GM12891 (cell line): ENCODE data around the gene ACAA2.
"Not testable (repeated sequence)": the region's sequence is repeated elsewhere in the genome, so short reads cannot be mapped to it uniquely, and the experiment has no call there.

Experiments used
- DNase-seq: peaks from one replicate; pipeline ENCODE4 v3.0.0; 2011; ENCODE audit warnings: low spot score; ENCODE audit not compliant: insufficient read length
- FAIRE-seq: peaks from 2 replicates; lab custom pipeline; 2011; peaks lifted over from hg19 to GRCh38; lab: Jason Lieb, UNC
- PAX5 ChIP-seq: IDR thresholded peaks from 2 replicates; pipeline ENCODE4 v1.6.1; 2011; ENCODE audit warnings: low read length, moderate library complexity, mild to moderate bottlenecking; ENCODE audit not compliant: insufficient read depth, severe bottlenecking
- POLR2A ChIP-seq: IDR thresholded peaks from 2 replicates; pipeline ENCODE4 v1.6.1; 2011; ENCODE audit warnings: low read depth, low read length, control low read depth
- POLR2AphosphoS5 ChIP-seq: IDR thresholded peaks from 2 replicates; pipeline ENCODE4 v1.6.1; 2011; ENCODE audit warnings: low read depth, low read length, control low read depth
- POU2F2 ChIP-seq: IDR thresholded peaks from 2 replicates; pipeline ENCODE4 v1.6.1; 2011; ENCODE audit warnings: low read depth, mild to moderate bottlenecking, control low read depth, low read length, moderate library complexity
- SPI1 ChIP-seq: IDR thresholded peaks from 2 replicates; pipeline ENCODE4 v1.6.1; 2011; ENCODE audit warnings: low read depth, low read length, control low read depth
- TAF1 ChIP-seq: IDR thresholded peaks from 2 replicates; pipeline ENCODE4 v1.6.1; 2011; ENCODE audit warnings: low read depth, low read length, control low read depth

The ACAA2 gene

GRCh38 chr18:49845629-49846360 lies 32.5 kb upstream of the ACAA2 start:
- no peak for FAIRE-seq
- no peak for TF ChIP-seq POU2F2
- no peak for TF ChIP-seq TAF1
- no peak for TF ChIP-seq PAX5
- no peak for TF ChIP-seq POLR2AphosphoS5
- no peak for TF ChIP-seq POLR2A
- TF ChIP-seq SPI1, result no peak
- DNase-seq, result no peak

GRCh38 chr18:49844903-49845302 lies 31.6 kb upstream of the ACAA2 start:
- DNase-seq (no peak), FAIRE-seq (no peak)
- TF ChIP-seq POU2F2 (no peak), POLR2A (no peak), POLR2AphosphoS5 (no peak), TAF1 (no peak), SPI1 (no peak), PAX5 (no peak)

GRCh38 chr18:49843778-49844625 lies 30.7 kb upstream of the ACAA2 start:
- no peak for DNase-seq
- no peak for TF ChIP-seq TAF1
- TF ChIP-seq POU2F2, result no peak
- no peak for TF ChIP-seq POLR2AphosphoS5
- no peak for TF ChIP-seq SPI1
- no peak for TF ChIP-seq PAX5
- no peak for TF ChIP-seq POLR2A
- FAIRE-seq, result no peak

GRCh38 chr18:49843131-49843530 lies 29.8 kb upstream of the ACAA2 start:
- FAIRE-seq (no peak), DNase-seq (no peak)
- no peak for TF ChIP-seq POLR2A
- no peak for TF ChIP-seq POU2F2
- no peak for TF ChIP-seq PAX5
- no peak for TF ChIP-seq POLR2AphosphoS5
- TF ChIP-seq SPI1, result no peak
- TF ChIP-seq TAF1, result no peak

GRCh38 chr18:49842656-49843055 lies 29.3 kb upstream of the ACAA2 start:
- no peak for FAIRE-seq
- TF ChIP-seq POU2F2, result no peak
- TF ChIP-seq TAF1, result no peak
- no peak for TF ChIP-seq PAX5
- TF ChIP-seq POLR2A, result no peak
- TF ChIP-seq SPI1, result no peak
- TF ChIP-seq POLR2AphosphoS5, result no peak

GRCh38 chr18:49841236-49842217 lies 28.2 kb upstream of the ACAA2 start:
- TF ChIP-seq SPI1 (no peak), POU2F2 (no peak), POLR2A (no peak), TAF1 (no peak), POLR2AphosphoS5 (no peak), PAX5 (no peak)
- FAIRE-seq (no peak), DNase-seq (no peak)

More at GRCh38 chr18:49842656-49843055, 29.3 kb upstream of the ACAA2 start:
- DNase-seq, result no peak

GRCh38 chr18:49839012-49839411 lies 25.7 kb upstream of the ACAA2 start:
- TF ChIP-seq PAX5, result no peak
- TF ChIP-seq POLR2AphosphoS5, result no peak
- no peak for TF ChIP-seq TAF1
- no peak for TF ChIP-seq POU2F2
- no peak for TF ChIP-seq POLR2A
- TF ChIP-seq SPI1, result no peak
- FAIRE-seq, result no peak
- no peak for DNase-seq

- DNase-seq (no peak), FAIRE-seq (no peak)
- no peak for TF ChIP-seq POU2F2
- TF ChIP-seq POLR2AphosphoS5, result no peak
- TF ChIP-seq POLR2A, result no peak
- no peak for TF ChIP-seq SPI1
- TF ChIP-seq TAF1, result no peak
- TF ChIP-seq PAX5, result no peak
These were observed 25.0 kb upstream of the ACAA2 start for GRCh38 chr18:49838381-49838780.

- no peak for FAIRE-seq
- DNase-seq, result no peak
- TF ChIP-seq POLR2AphosphoS5, result no peak
These were observed 24.6 kb upstream of the ACAA2 start for GRCh38 chr18:49837889-49838288.

- DNase-seq, FAIRE-seq: not testable (repeated sequence)
These were observed 24.0 kb upstream of the ACAA2 start for GRCh38 chr18:49837316-49837835.
